Gastroesophageal sphincter (tissue), 4 donors: Measurements from ENCODE around the gene MANEAL. TPM values are rescaled to one million over a fixed set of nuclear protein-coding genes. Genes with fewer than 3 reads are reported as not detected.

Experiments used
- ATAC-seq: fragments of 150-250 bp; one replicate; pipeline ENCODE4 v1.9.1; 2016; ENCODE audit warnings: mild to moderate bottlenecking, moderate library complexity
- H3K27ac ChIP-seq, 4 donors: fragments of 200-600 bp; sonication (generic) in 3 of 4; 1 replicate in 3 of 4; 2 replicates in 1 of 4; pipeline ENCODE4 v1.5.1; 2016 to 2019
- H3K27me3 ChIP-seq: fragments of 200-600 bp; sonication (generic); one replicate; pipeline ENCODE4 v1.5.1; 2019
- H3K36me3 ChIP-seq, 2 donors: fragments of 200-600 bp; sonication (generic); one replicate each; pipeline ENCODE4 v1.5.1; 2019; ENCODE audit warnings: control low read depth in 1 of 2
- H3K4me1 ChIP-seq, 3 donors: fragments of 200-600 bp; sonication (generic); 1 replicate in 2 of 3; 2 replicates in 1 of 3; pipeline ENCODE4 v1.5.1; 2016 to 2019; ENCODE audit warnings: control low read depth in 2 of 3
- H3K4me3 ChIP-seq, 2 donors: fragments of 200-600 bp; sonication (generic); one replicate each; pipeline ENCODE4 v1.5.1; 2019; ENCODE audit warnings: mild to moderate bottlenecking in 1 of 2, moderate library complexity in 1 of 2
- H3K9me3 ChIP-seq, 3 donors: fragments of 200-600 bp; sonication (generic); one replicate each; pipeline ENCODE4 v1.5.1; 2017 to 2019; ENCODE audit warnings: control low read depth in 2 of 3
- EP300 ChIP-seq: sonication (generic); formaldehyde crosslinking; IDR thresholded peaks from one replicate; pipeline ENCODE4 v1.6.1; 2017; ENCODE audit warnings: antibody characterized with exemption, mild to moderate bottlenecking
- POLR2A ChIP-seq, 2 donors: fragments of 450-650 bp; IDR thresholded peaks; one replicate each; pipeline ENCODE4 v1.6.1; 2017; ENCODE audit warnings: antibody characterized with exemption in 2 of 2, mild to moderate bottlenecking in 2 of 2, moderate library complexity in 1 of 2
- POLR2AphosphoS5 ChIP-seq: sonication (generic); formaldehyde crosslinking; IDR thresholded peaks from one replicate; pipeline ENCODE4 v1.6.1; 2017; ENCODE audit warnings: antibody characterized with exemption
- WGBS, 2 donors: methylation state at CpG; one replicate each; pipeline ENCODE4 v1.1.5; 2018; ENCODE audit warnings: low coverage in 1 of 2; 5-methylcytosine and 5-hydroxymethylcytosine counted together
- total RNA-seq, 4 donors: library from RNA; depleted of rRNA; stranded (reverse); fragments of >200 nt; gene quantifications; one replicate each; pipeline ENCODE4 v1.1.0, GENCODE V29; 2016
- TF ChIP-seq, protein P1 (sequence below), 4 experiments: fragments of 200-600 bp in 2 of 4; fragments of 450-650 bp in 2 of 4; sonication (generic) in 1 of 4; IDR thresholded peaks; one replicate each; pipeline ENCODE4 v1.5.1; 2017 to 2019; ENCODE audit warnings: antibody characterized with exemption in 4 of 4, mild to moderate bottlenecking in 2 of 4, moderate library complexity in 2 of 4

The MANEAL gene
- total RNA-seq, 4 donors from 2014 or later, result 1.5 to 2.8 (median 2.7) TPM

- WGBS, 2 donors, result 20 to 51% methylated on average over 1 to 3 of the region's 22 CpGs
- ATAC-seq, result peak; percentile 45
- no peaks in the 10 kb centered on the region for H3K9me3 ChIP-seq
- H3K27me3 ChIP-seq, result peaks cover 4% of the 10 kb centered on the region
- no peak for TF ChIP-seq POLR2AphosphoS5
- no peak for TF ChIP-seq POLR2A (IDR thresholded peaks at IDR 0.05)
- TF ChIP-seq, protein P1, sequence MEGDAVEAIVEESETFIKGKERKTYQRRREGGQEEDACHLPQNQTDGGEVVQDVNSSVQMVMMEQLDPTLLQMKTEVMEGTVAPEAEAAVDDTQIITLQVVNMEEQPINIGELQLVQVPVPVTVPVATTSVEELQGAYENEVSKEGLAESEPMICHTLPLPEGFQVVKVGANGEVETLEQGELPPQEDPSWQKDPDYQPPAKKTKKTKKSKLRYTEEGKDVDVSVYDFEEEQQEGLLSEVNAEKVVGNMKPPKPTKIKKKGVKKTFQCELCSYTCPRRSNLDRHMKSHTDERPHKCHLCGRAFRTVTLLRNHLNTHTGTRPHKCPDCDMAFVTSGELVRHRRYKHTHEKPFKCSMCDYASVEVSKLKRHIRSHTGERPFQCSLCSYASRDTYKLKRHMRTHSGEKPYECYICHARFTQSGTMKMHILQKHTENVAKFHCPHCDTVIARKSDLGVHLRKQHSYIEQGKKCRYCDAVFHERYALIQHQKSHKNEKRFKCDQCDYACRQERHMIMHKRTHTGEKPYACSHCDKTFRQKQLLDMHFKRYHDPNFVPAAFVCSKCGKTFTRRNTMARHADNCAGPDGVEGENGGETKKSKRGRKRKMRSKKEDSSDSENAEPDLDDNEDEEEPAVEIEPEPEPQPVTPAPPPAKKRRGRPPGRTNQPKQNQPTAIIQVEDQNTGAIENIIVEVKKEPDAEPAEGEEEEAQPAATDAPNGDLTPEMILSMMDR (IDR thresholded peaks at IDR 0.05), result no peak
- TF ChIP-seq EP300, result no peak
- peaks cover 0 to 31% of the 10 kb centered on the region in 2 donors for H3K36me3 ChIP-seq
- no peak overlapping the region for H3K4me3 ChIP-seq
- peaks cover 0 to 28% (median 16%) of the 10 kb centered on the region in 3 donors for H3K4me1 ChIP-seq
- no peak overlapping the region for H3K27ac ChIP-seq
Measured at GRCh38 chr1:37795340-37796125, 1.9 kb downstream of the MANEAL start.

GRCh38 chr1:37797750-37798345 is 4.2 kb downstream of the MANEAL start:
- ATAC-seq, result no peak
- no peak overlapping the region for H3K27ac ChIP-seq
- 40 to 80% methylated on average over 1 to 2 of the region's 3 CpGs for WGBS, 2 donors
- TF ChIP-seq POLR2A (IDR thresholded peaks at IDR 0.05), result no peak
- H3K9me3 ChIP-seq, result no peaks in the 10 kb centered on the region
- peaks cover 4% of the 10 kb centered on the region for H3K27me3 ChIP-seq
- peaks cover 0 to 27% (median 16%) of the 10 kb centered on the region in 3 donors for H3K4me1 ChIP-seq
- no peak overlapping the region for H3K4me3 ChIP-seq
- H3K36me3 ChIP-seq, result peaks cover 0 to 54% of the 10 kb centered on the region in 2 donors

GRCh38 chr1:37802439-37802838 is 8.8 kb downstream of the MANEAL start:
- no peak overlapping the region for H3K27ac ChIP-seq
- no peak for ATAC-seq
- 80% methylated on average over 1 of the region's 1 CpG; no CpG with 5 or more reads in 1 of the 2 donors for WGBS, 2 donors
- H3K4me3 ChIP-seq, result no peak overlapping the region
- no peaks in the 10 kb centered on the region for H3K9me3 ChIP-seq
- TF ChIP-seq EP300, result no peak
- TF ChIP-seq, protein P1 (IDR thresholded peaks at IDR 0.05), result no peak
- H3K36me3 ChIP-seq, result peaks cover 0 to 89% of the 10 kb centered on the region in 2 donors
- H3K4me1 ChIP-seq, result peaks cover 5 to 15% (median 7%) of the 10 kb centered on the region in 3 donors
- H3K27me3 ChIP-seq, result no peaks in the 10 kb centered on the region

DNA sequence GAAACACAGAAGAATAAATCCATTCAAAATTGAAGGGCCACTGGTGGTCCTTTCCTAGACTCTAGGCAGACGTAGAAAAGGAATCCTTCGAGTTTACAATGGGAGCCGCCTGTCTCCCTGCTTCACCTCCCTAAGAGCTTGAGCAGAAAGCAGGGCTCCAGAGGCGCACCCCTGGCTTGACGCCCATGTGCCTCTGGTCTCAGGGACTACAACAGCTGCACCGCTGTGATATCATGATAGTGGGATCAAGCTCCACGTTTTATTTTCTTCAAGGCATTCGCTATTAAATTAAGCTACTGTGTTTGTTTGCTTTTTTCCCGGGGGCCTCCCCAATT is 13.5 kb downstream of the MANEAL start:
- Histone ChIP-seq H3K27ac (peak overlapping the region; percentile 96 to 99 (median 98)), H3K4me3 (peak overlapping the region; percentile 89 to 96), H3K27me3 (no peaks in the 10 kb centered on the region), H3K4me1 (peaks cover 7 to 47% (median 11%) of the 10 kb centered on the region in 3 donors), H3K9me3 (no peaks in the 10 kb centered on the region), H3K36me3 (peaks cover 0 to 47% of the 10 kb centered on the region in 2 donors)
- TF ChIP-seq POLR2AphosphoS5 (no peak), POLR2A (IDR thresholded peaks at IDR 0.05) (no peak), EP300 (no peak)
- TF ChIP-seq, protein P1 (IDR thresholded peaks at IDR 0.05), result no peak
- WGBS, 2 donors, result 0% methylated on average over 5 to 6 of the region's 9 CpGs
- no peak for ATAC-seq

DNA sequence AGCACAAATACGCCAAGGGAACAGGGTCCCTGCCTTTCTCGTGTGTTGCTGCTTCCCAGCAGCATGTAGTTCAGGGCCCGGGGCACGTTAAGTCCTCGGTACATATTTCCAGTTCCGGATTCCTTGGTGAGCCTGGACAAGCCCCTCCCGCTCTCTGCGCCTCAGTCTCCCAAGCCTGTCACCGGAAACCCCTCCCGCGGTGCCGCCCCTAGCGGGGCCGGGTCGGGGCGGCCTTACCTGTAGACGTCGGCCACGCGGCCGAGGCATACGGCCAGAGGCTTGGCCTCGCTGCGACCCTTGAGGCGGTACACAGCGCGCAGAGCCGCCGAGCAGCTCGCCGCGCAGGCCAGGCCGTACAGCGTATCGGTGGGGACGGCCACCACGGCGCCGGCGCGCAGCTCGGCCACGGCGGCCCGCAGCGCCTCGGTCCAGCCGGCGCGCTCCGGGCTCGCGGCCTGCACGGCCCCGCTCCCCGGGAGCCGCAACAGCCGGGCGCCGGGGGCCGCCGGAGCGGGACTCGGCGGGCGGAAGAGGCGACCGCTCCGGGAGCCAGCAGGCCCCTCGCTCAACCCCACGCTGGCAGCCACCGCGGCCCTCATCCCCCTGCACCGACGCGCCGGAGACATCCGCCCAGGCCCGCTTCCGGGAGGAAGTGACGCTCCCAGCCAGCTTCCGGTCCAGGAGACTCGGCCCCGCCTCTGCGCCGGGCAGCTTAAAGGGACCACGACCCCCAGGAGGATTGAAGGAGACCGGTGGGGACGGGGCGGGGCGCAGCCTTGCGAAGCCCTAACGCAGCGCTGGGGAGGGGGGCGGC is 14.1 kb downstream of the MANEAL start, which contains the start of the genes C1orf122 and YRDC:
C1orf122 (plus strand) TSS at position 236 of the 814 bp plus-strand sequence. CDS start 615 bp downstream, outside the sequence.
YRDC (minus strand) TSS at position 654 of the 814 bp plus-strand sequence; CDS start at position 626, 28 bp downstream.
- peaks cover 7 to 47% (median 11%) of the 10 kb centered on the region in 3 donors for H3K4me1 ChIP-seq
- 5% methylated on average over 14 of the region's 95 CpGs; no CpG with 5 or more reads in 1 of the 2 donors for WGBS, 2 donors
- ATAC-seq, result peak; percentile 96

More for the DNA sequence above, 14.1 kb downstream of the MANEAL start, which contains the start of the genes C1orf122 and YRDC:
- Histone ChIP-seq H3K36me3 (peaks cover 0 to 42% of the 10 kb centered on the region in 2 donors), H3K9me3 (no peaks in the 10 kb centered on the region), H3K4me3 (peak within 1 kb of the TSS; percentile 89 to 96), H3K27ac (peak within 1 kb of the TSS; percentile 96 to 99 (median 98)), H3K27me3 (no peaks in the 10 kb centered on the region)
- TF ChIP-seq POLR2A (IDR thresholded peaks at IDR 0.05) (peak; percentile 86 to 89), EP300 (no peak), POLR2AphosphoS5 (peak; percentile 97)
- TF ChIP-seq, protein P1 (IDR thresholded peaks at IDR 0.05), result no peak
